ENCODE measurements around the gene ANGPTL1. TPM values are rescaled to one million over a fixed set of nuclear protein-coding genes. Genes with fewer than 3 reads are reported as not detected.

ANGPTL1 gene
- total and polyA plus RNA-seq, 2 experiments from 2014 or later, result 0.58 TPM; not detected in 1

DNA sequence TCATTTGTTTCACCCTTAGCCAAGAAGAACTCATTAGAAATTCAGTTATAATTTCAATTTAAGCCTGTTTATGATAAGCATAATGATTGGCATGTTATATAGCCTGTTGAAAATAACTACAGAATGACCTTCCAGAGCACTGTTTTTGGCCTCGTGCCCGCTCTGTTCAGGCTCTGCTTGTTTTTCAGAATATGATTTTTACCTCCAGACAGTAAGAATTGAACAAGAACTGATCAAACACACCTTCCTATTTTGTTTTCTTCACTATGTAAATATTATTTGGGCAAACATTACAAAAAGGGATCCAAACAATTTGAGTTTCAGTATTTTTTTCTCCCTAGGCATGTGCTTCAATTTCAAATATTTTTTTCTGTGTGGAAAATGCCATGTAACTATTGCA, 48.1 kb upstream of the ANGPTL1 start:
- Histone ChIP-seq H3K79me2 (replicated peaks; ENCODE audit: insufficient read depth) (no peaks in the 10 kb centered on the region), H3K9me2 (ENCODE audit: insufficient read depth) (no peaks in the 10 kb centered on the region), H3K36me3 (ENCODE audit: insufficient read depth) (no peaks in the 10 kb centered on the region), H2AFZ (no peak overlapping the region), H4K20me1 (replicated peaks; ENCODE audit: insufficient read depth) (no peaks in the 10 kb centered on the region), H3K4me3 (no peak overlapping the region), H3K27ac (ENCODE audit: low read depth) (no peak overlapping the region), H3F3A (replicated peaks; ENCODE audit: low read depth) (no peaks in the 10 kb centered on the region), H3K4me1 (ENCODE audit: insufficient read depth) (no peaks in the 10 kb centered on the region), H3K27me3 (ENCODE audit: insufficient read depth) (no peaks in the 10 kb centered on the region), H3K4me2 (no peak overlapping the region)
- Mint-ChIP-seq H3K4me1 (peaks cover 6% of the 10 kb centered on the region; the same call in 2 of the 3 replicates), H3K36me3 (ENCODE audit: low read depth) (peaks cover 6% of the 10 kb centered on the region; the same call in 1 of the 3 replicates), H3K9me3 (no peaks in the 10 kb centered on the region), H3K27ac (no peak overlapping the region), H3K27me3 (ENCODE audit: insufficient read depth, low read depth, poor library complexity) (no peaks in the 10 kb centered on the region), H3K4me3 (no peak overlapping the region)
- DNase-seq (ENCODE audit: low spot score) (no peak), ATAC-seq (no peak)
- TF ChIP-seq ZNF331 (CRISPR knock-in tag; IDR thresholded peaks at IDR 0.05; ENCODE audit: low read depth) (no peak), STAT1 (IDR thresholded peaks at IDR 0.05; ENCODE audit: unreplicated experiment) (no peak), POLR2AphosphoS5 (IDR thresholded peaks at IDR 0.05; ENCODE audit: low read depth) (no peak), CREB1 (CRISPR knock-in tag; IDR thresholded peaks at IDR 0.05; ENCODE audit: low read depth) (no peak)

- H3K79me2 ChIP-seq (replicated peaks; ENCODE audit: insufficient read depth), result no peaks in the 10 kb centered on the region
- no peaks in the 10 kb centered on the region for H3K36me3 ChIP-seq (ENCODE audit: insufficient read depth)
- DNase-seq (ENCODE audit: low spot score), result no peak
- H3K9me2 ChIP-seq (ENCODE audit: insufficient read depth), result no peaks in the 10 kb centered on the region
- H3K4me3 ChIP-seq, result no peak overlapping the region
- H3F3A ChIP-seq (replicated peaks; ENCODE audit: low read depth), result no peaks in the 10 kb centered on the region
- H3K27ac Mint-ChIP-seq, result no peak overlapping the region
- no peak overlapping the region for H3K4me2 ChIP-seq
- ATAC-seq, result no peak
- H3K27ac ChIP-seq (ENCODE audit: low read depth), result no peak overlapping the region
- no peak overlapping the region for H2AFZ ChIP-seq
- H3K4me3 Mint-ChIP-seq, result no peak overlapping the region
- no peaks in the 10 kb centered on the region for H3K27me3 ChIP-seq (ENCODE audit: insufficient read depth)
- H3K4me1 ChIP-seq (ENCODE audit: insufficient read depth), result no peaks in the 10 kb centered on the region
- no peaks in the 10 kb centered on the region for H3K9me3 Mint-ChIP-seq
- peaks cover 6% of the 10 kb centered on the region; the same call in 2 of the 3 replicates for H3K4me1 Mint-ChIP-seq
- H3K27me3 Mint-ChIP-seq (ENCODE audit: insufficient read depth, low read depth, poor library complexity), result no peaks in the 10 kb centered on the region
- peaks cover 11% of the 10 kb centered on the region; the same call in 1 of the 3 replicates for H3K36me3 Mint-ChIP-seq (ENCODE audit: low read depth)
- H4K20me1 ChIP-seq (replicated peaks; ENCODE audit: insufficient read depth), result no peaks in the 10 kb centered on the region
- no peak for TF ChIP-seq POLR2AphosphoS5 (IDR thresholded peaks at IDR 0.05; ENCODE audit: low read depth)
- no peak for TF ChIP-seq CREB1 (CRISPR knock-in tag; IDR thresholded peaks at IDR 0.05; ENCODE audit: low read depth)
- no peak for TF ChIP-seq EZH2 (IDR thresholded peaks at IDR 0.05; ENCODE audit: low read depth, unreplicated experiment)
- no peak for TF ChIP-seq NANOG (IDR thresholded peaks at IDR 0.05; ENCODE audit: borderline replicate concordance)
- TF ChIP-seq ZNF462 (CRISPR knock-in tag; IDR thresholded peaks at IDR 0.05), result no peak
- TF ChIP-seq, protein P1, sequence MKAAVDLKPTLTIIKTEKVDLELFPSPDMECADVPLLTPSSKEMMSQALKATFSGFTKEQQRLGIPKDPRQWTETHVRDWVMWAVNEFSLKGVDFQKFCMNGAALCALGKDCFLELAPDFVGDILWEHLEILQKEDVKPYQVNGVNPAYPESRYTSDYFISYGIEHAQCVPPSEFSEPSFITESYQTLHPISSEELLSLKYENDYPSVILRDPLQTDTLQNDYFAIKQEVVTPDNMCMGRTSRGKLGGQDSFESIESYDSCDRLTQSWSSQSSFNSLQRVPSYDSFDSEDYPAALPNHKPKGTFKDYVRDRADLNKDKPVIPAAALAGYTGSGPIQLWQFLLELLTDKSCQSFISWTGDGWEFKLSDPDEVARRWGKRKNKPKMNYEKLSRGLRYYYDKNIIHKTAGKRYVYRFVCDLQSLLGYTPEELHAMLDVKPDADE (IDR thresholded peaks at IDR 0.05), result no peak
- TF ChIP-seq REST (IDR thresholded peaks at IDR 0.05; ENCODE audit: unreplicated experiment), result no peak
- no peak for TF ChIP-seq ZNF331 (CRISPR knock-in tag; IDR thresholded peaks at IDR 0.05; ENCODE audit: low read depth)
Observed at GRCh38 chr1:178918308-178918707, 47.4 kb upstream of the ANGPTL1 start.

Data from GM23338 (cell line).